Fibroblast of skin of right quadriceps (primary cell): ENCODE measurements around the gene MYH16.
"Not testable (repeated sequence)": the region's sequence is repeated elsewhere in the genome, so short reads cannot be mapped to it uniquely, and the experiment has no call there.

Experiments
- DNase-seq: peaks from one replicate; pipeline ENCODE4 v3.0.0-alpha.2; 2013

MYH16 gene

DNA sequence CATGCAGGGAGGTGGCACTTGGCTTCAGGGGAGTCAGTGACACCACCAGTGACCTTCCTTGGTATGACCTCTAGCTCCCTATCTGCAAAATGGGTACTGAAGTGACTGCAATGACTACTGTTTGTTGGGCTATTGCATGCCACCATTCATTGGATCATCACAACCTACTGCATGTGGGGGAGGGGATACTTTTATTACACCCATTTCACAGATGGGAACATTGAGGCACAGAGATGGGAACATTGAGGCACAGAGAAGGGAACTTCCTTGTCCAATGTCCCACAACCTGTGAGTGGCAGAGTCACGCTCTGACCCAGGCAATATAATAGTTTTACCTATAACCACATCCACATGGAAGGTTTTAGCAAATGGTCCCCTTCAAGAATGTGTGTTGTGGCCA lies 12.2 kb upstream of the MYH16 start:
- no peak for DNase-seq

DNA sequence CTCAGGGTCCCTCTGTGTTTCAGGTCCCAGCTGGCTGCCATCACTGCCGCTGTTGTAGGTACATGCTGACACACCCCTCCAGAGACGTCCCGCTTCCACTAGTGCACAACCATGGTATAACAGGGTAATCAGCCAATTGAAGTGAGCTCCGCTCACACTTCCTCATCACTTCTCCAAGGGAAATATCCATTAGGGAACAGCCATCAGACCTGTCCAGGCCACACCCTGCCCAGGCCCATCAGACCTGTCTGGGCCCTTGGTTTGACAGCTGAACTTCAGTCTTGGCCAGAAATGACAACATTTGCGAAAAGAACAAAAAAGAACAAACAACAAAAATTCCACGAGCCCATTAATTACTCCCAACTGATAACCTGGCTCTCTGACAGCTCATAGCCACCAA lies 11.0 kb upstream of the MYH16 start:
- no peak for DNase-seq

DNA sequence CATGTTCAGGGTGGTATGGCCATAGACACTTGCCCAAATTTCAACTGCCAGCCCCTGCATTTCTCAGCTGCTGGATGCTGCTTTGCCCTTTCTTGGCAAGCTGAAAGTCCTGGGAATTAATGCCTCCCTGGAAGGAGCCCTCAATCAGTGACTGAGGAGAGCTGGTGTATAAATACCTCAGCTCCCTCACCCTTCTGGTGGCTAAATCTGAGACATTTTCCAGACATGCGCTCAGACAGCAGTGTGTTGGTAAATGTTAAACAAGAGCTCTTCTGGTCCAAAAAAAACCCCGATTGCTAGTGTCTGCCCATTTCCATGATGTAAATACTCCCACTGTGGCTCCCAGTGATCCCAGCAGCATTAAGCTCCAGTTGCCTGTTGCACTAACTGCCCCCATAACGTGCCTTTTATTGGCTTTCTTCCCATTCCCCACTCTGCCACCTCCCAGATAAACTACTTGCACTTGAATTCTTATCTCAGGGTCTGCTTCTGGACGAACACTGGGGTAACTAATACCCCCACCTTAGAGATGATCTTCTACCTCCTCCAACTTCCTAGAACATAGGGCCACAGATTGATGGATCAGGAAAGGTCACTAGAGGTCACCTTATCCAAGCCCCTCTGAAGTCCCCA lies 6.7 kb upstream of the MYH16 start:
- no peak for DNase-seq

DNA sequence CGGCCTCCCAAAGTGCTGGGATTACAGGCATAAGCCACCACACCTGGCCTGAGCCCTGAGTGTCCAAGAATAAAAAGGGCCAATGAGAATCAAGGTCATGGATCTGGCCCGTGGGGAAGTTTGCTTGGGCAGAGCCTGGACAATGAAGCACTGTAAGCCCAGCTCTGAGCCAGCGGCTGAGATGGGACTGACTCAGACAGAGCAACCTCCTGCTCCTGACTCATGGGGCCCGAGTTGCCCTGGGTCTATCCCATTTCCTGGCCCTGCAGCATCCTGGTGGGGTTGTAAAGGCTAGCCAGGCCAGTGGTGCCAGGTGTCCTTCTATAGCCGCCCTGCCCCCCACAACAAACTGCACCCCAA lies 5.2 kb upstream of the MYH16 start:
- peak; percentile 53 for DNase-seq

GRCh38 chr7:99267841-99268576 lies 4.6 kb upstream of the MYH16 start:
- peak; percentile 4 for DNase-seq

DNA sequence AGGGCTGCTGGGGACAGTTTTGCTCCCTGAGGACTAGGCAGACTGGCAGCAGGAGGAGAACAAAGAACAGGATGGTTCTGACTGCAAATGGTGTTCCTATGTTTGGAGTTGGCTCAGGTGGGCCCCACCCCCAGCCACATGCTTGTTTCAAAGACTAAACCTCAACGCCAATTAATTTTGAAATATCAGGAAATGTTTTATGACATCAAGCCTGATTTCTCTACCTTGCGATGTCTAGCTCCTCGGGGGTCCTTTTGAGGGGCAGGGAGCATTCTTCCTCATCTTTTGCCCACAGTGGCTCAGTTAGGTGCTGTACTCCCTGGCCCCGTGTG lies 4.1 kb upstream of the MYH16 start:
- no peak for DNase-seq

GRCh38 chr7:99270702-99271101 lies 1.9 kb upstream of the MYH16 start:
- DNase-seq = no peak

GRCh38 chr7:99273561-99273960 lies 922 bp downstream of the MYH16 start:
- DNase-seq = not testable (repeated sequence)

DNA sequence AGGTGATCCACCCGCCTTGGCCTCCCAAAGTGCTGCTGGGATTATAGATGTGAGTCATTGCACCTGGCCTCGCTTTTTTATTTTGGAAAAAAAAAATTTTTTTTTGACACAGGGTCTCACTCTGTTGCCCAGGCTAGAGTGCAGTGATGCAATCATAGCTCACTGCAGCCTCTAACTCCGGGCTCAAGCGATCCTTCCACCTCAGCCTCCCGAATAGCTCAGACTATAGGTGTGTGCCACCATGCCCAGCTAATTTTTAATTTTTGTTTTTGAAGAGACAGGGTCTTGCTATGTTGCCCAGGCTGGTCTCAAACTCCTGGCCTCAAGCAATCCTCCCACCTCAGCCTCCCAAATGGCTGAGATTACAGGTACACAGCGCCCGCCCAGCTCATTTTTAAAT lies 2.3 kb downstream of the MYH16 start:
- not testable (repeated sequence) for DNase-seq

GRCh38 chr7:99275496-99275895 lies 2.9 kb downstream of the MYH16 start:
- no peak for DNase-seq

DNA sequence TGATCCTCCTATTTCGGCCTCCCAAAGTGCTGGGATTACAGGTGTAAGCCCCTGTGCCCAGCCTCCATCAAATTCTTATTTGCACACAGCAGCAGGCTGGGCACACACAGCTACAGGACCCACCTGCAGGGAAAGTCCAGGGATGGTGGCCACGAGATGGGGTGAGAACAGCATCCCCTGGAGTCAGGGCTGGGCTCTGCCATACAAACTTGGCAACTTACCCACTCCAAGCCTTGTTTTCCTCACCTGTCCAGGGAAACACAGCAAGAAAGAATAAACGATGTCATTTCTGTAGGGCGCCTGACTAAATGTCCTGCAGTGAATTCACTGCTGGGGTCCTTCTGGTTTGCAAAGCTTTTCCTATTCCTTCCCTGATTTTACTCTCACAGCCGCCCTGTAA lies 5.5 kb downstream of the MYH16 start:
- DNase-seq = no peak

DNA sequence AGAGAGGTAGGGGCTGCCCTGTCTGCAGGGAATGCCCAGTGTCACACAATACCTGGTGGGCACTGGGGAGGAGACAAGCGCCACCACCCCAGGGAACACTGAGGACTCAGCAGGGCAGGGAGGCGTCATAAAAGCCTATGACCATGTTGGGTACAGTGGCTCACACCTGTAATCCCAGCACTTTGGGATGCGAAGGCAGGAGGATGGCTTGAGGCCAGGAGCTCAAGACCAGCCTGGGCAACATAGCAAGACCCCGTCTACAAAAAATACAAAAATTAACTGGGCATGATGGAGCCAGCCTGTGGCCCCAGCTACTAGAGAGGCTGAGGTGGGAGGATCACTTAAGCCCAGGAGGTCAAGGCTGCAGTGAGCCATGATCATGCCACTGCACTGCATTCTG lies 11.5 kb downstream of the MYH16 start:
- not testable (repeated sequence) for DNase-seq

DNA sequence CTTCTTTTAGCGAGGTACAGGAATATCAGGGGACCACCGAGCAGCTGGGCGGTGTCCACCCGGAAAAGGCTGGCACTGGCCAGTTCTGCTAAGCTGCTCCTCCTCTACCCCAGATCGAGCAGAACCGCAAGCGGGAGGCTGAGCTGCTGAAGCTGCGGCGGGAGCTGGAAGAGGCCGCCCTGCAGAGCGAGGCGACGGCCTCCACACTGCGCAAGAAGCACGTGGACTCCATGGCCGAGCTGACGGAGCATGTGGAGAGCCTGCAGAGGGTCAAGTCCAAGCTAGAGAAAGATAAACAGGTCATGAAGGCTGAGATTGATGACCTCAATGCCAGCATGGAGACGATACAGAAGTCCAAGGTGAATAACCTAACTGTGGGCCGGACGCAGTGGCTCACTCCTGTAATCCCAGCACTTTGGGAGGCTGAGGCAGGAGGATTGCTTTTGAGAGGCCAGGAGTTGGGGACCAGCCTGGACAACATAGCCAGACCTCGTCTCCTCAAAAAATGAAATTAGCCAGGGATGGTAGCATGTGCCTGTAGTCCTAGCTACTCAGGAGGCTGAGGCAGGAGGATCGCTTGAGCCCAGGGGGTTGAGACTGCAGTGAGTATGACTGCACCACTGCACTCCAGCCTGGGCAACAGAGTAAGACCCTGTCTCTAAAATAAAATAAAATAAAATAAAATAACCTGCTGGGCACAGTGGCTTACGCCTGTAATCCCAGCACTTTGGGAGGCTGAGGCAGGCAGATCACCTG lies 15.3 kb downstream of the MYH16 start:
- DNase-seq = no peak

DNA sequence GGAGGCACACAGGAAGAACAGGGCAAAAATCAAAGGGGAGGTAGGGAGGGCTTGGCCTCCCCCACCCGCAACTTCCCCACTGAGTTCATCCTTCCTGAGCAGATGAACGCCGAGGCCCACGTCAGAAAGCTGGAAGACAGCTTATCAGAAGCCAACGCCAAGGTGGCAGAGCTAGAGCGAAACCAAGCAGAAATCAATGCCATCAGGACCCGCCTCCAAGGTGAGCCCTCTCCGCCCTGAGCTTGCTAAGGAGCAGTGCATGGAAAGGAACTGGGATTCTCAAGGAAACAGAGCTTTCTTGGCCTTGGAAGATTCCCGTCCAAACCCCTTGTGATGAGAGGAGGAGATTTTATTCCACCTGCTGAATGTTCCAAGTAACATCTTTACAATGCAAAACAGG lies 16.5 kb downstream of the MYH16 start:
- no peak for DNase-seq

- DNase-seq = not testable (repeated sequence)
Observed at GRCh38 chr7:99290148-99290547, 17.5 kb downstream of the MYH16 start.

- DNase-seq = no peak
Observed at GRCh38 chr7:99290980-99291607, 18.5 kb downstream of the MYH16 start.

DNA sequence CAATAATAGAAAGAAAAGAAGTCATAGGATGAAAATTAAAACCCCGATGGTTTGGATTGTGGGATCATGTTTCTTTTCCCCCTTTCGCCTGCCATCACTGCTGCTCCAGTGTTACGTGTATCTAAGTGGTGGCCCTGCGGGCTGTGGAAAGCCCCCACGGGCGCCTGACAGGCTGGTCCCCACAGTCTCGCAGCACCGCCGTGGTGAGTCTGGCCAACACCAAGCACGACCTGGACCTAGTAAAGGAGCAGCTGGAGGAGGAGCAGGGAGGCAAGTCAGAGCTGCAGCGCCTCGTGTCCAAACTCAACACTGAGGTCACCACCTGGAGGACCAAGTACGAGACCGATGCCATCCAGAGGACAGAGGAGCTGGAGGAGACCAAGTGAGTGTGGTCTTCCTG lies 19.5 kb downstream of the MYH16 start:
- no peak for DNase-seq

GRCh38 chr7:99293167-99293566 lies 20.5 kb downstream of the MYH16 start:
- no peak for DNase-seq

GRCh38 chr7:99293650-99294049 lies 21.0 kb downstream of the MYH16 start:
- no peak for DNase-seq

- no peak for DNase-seq
Observed at GRCh38 chr7:99296471-99296870, 23.8 kb downstream of the MYH16 start.

- DNase-seq = no peak
Observed at GRCh38 chr7:99301496-99301895, 28.9 kb downstream of the MYH16 start.

GRCh38 chr7:99305473-99306260 lies 33.0 kb downstream of the MYH16 start:
- DNase-seq = no peak

DNA sequence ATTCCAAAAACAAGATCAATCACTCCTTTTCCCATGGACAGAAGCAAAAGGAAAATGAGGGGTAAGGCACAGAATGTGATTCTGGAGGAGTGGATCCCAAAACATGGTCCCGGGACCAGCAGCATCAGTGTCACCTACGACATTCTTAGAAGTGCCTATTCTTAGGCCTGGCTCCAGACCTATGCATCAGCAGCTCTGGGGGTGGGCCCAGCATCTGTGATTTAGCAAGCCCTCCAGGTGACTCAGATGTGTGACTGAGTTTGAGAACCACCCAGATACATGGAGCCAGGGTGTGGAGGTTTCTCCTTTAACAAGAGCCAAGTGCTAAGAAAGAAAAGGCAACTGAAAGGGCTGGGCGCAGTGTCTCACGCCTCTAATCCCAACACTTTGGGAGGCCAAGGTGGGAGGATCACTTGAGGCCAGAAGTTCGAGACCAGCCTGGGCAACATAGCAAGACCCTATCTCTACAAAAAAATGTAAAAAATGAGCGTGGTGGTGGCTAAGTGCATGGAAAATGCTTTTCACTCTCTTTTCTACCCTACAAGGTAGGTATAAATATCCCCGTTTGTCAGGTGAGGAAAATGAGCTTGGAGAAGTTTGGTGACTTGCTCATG lies 35.9 kb downstream of the MYH16 start:
- DNase-seq = peak; percentile 8
